Superior temporal gyrus (tissue), 1 donor: ENCODE data around the gene CCDC28A.
A peak's percentile ranks its signal among the peaks of the same experiment; 100 is the strongest.
"Not testable (repeated sequence)": the region's sequence is repeated elsewhere in the genome, so short reads cannot be mapped to it uniquely, and the experiment has no call there.

ENCODE experiments used
- DNase-seq: peaks from one replicate; pipeline ENCODE4 v3.0.0-alpha.2; 2016; ENCODE audit errors: extremely low spot score

CCDC28A gene

GRCh38 chr6:138773177-138774091 lies at the start of gene CCDC28A:
TSS of gene CCDC28A (plus strand) at chr6:138773769. CDS start at chr6:138776121, 2,352 bp downstream.
- DNase-seq, result peak; percentile 98

DNA sequence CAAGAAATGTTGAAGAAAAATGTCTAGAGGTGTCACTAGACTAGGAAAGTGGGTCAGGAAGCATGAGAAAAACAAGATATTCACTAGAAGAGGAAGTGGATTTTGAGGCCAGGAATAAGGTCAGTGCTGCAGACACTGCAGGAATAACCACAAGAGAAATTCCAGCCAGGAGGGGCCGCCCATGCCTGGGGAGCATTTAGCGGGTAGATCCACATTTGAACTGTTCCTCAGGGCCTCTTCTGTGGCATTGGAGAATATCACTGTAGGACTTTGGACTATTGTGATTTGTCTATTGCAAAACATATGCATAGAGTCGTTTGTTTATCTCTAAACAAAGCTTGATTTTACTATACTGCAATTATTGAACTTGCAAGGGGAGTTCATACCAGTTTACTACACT lies 49.6 kb upstream of the CCDC28A start:
- DNase-seq, result no peak

- DNase-seq, result no peak
These were observed 47.4 kb upstream of the CCDC28A start for GRCh38 chr6:138726066-138726756.

DNA sequence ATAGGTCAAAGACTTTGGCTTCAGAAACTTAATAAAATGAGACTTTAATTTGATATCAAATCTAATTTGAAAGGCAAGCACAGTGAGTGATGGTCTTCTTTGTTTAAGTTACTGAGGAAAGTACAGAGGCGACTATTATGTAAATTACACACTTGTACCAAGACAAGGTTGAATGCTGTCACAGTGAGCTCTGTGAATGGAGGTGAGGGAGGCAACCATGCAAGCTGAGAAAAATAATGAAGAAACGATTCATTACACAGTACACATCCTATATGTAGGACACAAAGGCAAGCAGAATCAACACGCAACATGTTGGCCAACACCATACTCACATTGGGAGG lies 46.8 kb upstream of the CCDC28A start:
- no peak for DNase-seq

GRCh38 chr6:138727182-138727581 lies 46.4 kb upstream of the CCDC28A start:
- no peak for DNase-seq

- DNase-seq, result no peak
These were observed 44.9 kb upstream of the CCDC28A start for GRCh38 chr6:138728662-138729061.

- DNase-seq, result not testable (repeated sequence)
These were observed 43.5 kb upstream of the CCDC28A start for GRCh38 chr6:138730037-138730436.

DNA sequence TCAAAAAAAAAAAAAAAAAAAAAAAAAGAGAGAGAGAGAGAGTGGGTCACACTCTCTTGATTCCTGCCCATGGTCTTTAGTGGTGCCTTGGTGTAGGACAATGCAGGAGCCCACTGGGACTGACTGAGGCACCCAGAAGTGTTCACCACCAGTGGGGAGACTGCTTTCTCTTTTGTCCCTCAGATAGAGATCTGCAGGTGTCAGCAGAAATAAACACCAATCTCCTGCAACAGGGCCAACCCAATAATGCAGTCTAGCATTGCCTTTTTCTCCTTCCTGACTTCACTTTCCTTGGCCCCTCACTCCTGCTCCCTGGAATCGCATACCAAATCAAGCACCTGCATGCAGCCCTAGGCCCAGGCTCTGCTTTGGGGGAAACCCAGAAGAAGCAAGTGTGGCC lies 39.0 kb upstream of the CCDC28A start:
- no peak for DNase-seq

DNA sequence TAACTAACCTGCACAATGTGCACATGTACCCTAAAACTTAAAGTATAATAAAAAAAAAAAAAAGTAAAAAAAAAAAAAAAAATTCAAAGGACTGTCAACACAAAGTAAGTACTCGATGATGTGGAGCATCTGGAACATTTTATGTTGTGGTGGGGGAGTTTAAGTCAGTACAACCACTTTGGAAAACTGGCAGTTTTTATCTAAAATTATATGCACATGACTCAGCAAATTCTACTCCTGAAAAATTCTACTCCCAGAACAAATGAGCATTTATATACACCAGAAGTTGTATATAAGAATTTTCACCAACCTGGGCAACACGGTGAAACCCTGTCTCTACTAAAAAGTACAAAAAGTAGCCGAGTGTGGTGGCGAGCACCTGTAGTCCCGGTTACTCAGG lies 36.9 kb upstream of the CCDC28A start:
- DNase-seq, result no peak

DNA sequence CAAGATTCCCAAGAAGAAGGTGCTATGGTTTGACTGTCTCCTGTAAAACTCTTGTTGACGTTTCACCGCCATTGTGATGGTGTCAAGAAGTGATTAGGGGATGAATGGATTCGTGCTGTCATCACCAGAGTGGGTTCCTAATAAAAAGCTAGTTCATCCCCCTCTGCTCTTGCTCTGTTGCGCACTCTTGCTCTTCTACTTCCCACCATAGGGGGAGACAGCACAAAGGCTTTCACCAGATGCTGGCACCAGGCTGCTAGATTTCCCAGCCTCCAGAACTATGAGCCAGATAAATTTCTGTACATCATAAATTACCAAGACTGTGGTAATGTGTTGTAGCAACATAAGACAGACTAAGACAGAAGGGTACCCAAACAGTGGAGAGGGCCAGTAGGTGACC lies 21.6 kb upstream of the CCDC28A start:
- DNase-seq, result no peak

- no peak for DNase-seq
These were observed 16.4 kb upstream of the CCDC28A start for GRCh38 chr6:138757136-138757535.

DNA sequence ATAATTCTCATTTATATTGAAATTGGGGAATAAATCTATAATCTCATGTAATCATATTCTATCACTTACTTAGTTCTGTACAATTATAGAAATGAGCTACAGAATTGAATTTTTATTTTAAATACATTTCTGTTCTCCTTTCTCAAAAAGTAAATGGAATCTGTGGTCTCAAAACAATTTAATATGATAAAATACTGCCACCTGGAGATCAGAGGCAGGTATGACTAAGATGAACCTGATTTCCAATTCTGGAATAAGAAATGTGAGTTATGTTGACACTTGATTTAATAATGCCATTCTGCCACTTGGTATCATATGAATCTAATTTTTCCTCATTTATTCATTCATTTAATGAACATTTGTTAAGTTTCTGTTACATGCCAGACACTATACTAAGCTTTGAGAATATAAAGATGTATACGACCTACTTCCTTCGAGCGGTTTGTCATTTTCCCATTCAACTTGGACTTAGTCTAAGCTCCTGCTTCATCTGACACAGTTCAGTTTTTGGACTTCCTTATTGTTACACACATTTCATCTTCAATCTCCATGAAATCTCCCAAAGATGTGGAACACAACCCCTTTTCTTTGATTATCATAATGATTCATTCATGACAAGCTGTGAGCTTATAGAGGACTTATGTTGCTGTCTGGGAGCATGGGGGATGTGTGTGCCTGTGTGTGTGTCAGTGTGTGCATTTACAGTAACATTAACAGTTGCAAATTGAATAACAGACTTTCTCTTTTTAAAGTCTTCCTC lies 7.5 kb upstream of the CCDC28A start:
- peak; percentile 86 for DNase-seq

DNA sequence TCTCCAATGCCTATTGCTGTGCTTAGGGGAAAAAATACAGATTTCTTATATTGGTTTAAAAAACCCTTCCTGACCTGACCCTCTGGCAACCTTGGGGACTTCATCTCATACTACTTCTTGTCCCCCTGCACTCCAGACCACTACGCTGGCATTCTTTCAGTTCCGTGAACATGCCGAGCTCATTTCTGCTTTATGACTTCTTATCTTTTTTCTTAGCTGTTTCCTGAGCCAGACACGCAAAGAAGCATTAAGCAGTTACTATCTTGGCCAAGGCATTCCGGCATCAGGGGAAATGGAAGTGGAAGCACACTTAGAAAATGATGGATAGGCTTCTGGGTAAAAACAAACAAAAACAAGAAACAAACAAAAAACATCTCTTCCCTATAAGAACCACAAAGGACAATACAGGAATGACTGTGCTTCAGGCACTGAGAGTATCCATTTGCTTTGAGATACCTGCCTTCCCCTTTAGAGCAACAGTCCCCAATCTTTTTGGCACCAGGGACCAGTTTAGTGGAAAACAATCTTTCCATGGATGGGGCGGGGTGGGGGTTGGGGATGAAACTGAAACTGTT lies 4.4 kb upstream of the CCDC28A start:
- no peak for DNase-seq

DNA sequence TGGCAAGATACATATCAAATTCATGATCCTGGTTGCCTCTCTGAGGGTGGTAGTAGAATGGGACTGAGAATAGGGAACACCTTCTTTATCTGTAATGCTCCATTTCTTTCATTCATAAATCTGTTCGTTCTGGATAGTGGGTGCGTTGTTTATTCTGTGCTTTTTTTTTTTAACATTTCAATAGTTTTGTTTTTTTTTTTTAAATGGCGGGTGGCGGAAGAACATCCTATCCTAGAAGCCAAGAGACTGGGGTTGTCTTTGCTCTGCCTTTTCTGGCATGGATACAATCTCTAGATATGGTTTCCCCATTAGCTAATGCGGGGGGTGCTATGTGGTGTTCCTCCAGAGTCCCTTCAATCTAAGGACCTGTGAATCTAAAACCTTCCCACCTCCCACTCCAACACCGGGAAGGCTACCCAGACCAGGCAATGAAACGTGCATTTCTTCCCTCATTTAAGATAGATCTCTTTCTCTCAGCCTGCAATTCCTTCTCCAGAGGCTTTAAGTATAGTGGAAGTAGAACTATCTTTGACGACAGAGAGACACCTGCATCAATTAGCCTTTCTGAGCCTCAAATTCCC lies 883 bp upstream of the CCDC28A start:
- no peak for DNase-seq

DNA sequence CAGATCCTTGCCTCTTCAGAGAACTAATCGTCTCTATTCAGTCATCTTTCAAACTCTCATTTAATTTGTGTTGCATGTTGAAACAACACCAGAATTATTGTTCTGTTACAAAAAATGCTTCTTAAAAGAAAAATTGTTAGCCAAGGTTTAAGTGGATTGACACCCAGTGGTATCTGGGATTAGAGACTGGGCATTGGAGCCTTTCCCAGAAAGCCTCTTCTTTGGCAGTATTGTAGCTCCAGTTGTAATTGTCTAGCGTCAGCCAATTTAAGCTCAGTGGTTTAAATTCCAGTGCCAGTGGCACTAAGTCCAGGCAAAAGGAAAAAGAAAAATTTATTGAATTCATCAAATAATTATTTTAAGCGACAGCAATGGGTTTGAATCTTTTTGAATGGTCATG lies 801 bp downstream of the CCDC28A start:
- DNase-seq, result peak; percentile 61

- no peak for DNase-seq
These were observed 3.1 kb downstream of the CCDC28A start for GRCh38 chr6:138776659-138777058.

DNA sequence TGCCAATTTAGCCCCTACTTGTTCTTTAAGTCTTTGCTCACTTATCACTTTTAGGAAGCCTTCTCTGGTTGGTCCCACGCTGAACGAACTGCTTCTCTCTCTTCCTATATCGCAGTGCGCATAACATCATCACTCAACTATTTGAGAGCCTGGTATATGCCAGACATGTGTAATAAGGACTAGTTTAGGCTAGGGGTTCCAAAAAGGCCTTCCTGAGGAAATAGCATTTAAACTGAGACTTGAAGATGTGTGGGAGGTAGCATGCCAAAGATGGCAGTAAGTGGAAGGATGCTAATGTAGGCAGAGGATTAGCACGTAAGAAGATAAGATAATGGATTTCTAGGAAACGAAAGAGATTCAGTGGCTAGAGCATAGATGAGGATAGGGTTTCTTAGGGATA lies 4.8 kb downstream of the CCDC28A start:
- no peak for DNase-seq

- DNase-seq, result no peak
These were observed 8.7 kb downstream of the CCDC28A start for GRCh38 chr6:138782243-138782642.

- DNase-seq, result no peak
These were observed 11.5 kb downstream of the CCDC28A start for GRCh38 chr6:138785079-138785478.

GRCh38 chr6:138785980-138786379 lies 12.4 kb downstream of the CCDC28A start:
- peak; percentile 28 for DNase-seq

GRCh38 chr6:138787138-138787537 lies 13.6 kb downstream of the CCDC28A start:
- no peak for DNase-seq
